Measurements from ENCODE around the gene PDHB.

The PDHB gene

GRCh38 chr3:58394339-58394738 lies 39.3 kb downstream of the PDHB start:
- no peak for DNase-seq

- DNase-seq, result no peak
Observed at GRCh38 chr3:58392181-58392580, 41.5 kb downstream of the PDHB start.

GRCh38 chr3:58391156-58391865 lies 42.3 kb downstream of the PDHB start:
- no peak for DNase-seq

GRCh38 chr3:58388550-58389091 lies 45.0 kb downstream of the PDHB start:
- no peak for DNase-seq

GRCh38 chr3:58387650-58388546 lies 45.7 kb downstream of the PDHB start:
- DNase-seq, result no peak

- no peak for DNase-seq
Observed at GRCh38 chr3:58386626-58387365, 46.8 kb downstream of the PDHB start.

GRCh38 chr3:58384381-58385090 lies 49.1 kb downstream of the PDHB start:
- no peak for DNase-seq

GRCh38 chr3:58383904-58384303 lies 49.7 kb downstream of the PDHB start:
- DNase-seq, result no peak

- no peak for DNase-seq
Observed at GRCh38 chr3:58383476-58383875, 50.2 kb downstream of the PDHB start.

GRCh38 chr3:58379351-58380073 lies 54.1 kb downstream of the PDHB start:
- no peak for DNase-seq

- no peak for DNase-seq
Observed at GRCh38 chr3:58377750-58378149, 55.9 kb downstream of the PDHB start.
